Measurements from ENCODE around the gene CDH16. TPM values are rescaled to one million over a fixed set of nuclear protein-coding genes. Genes with fewer than 3 reads are reported as not detected.

CDH16 gene
- total RNA-seq, 1 donor from 2014 or later: not detected

DNA sequence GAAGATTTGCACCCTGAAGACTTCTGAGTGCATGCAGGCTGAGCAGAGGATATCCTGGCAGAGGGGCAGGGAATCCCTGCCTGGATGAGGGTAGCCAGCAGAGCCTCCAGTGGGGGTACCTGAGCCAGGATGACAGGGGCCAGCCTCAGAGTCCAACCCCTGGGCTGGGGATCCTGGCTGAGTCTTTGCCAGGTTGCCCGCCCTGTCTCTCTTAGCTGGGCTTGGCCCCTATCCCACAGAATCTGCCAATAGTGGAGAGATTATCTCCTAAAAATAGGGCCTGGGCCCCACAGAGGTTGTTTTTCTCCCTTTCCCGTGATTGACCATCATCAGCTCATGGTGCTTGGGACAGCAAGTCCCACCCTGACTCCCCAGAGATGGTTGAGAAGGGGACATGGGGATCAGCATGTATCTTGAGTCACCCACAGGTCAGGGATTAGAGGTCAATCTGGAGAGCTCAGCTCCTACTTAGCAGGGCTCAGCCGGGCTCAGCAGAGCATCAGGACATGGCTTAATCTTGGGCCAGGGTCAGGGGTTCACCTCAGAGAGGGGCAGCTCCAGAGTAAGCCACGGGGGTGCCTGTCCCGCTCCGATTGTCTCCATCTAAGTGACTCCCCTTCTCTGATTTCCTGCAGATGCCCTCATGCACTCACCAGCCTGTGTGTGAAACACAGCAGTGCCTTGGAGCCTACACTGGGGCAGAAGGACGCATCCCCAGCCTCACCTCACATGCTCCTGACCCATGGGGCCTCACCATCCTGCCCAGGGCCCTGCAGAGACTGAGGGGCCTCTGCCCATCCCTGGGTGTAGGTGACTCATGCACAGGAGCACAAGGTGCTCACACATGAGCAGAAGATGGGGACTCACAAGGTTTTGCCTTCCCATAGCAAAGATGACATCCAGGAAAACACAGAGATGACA is 11.5 kb downstream of the CDH16 start:
- no peaks in the 10 kb centered on the region for H3K9me3 ChIP-seq (ENCODE audit: control insufficient read depth in 3 of 3, low read length in 3 of 3)
- no peak overlapping the region for H3K9ac ChIP-seq (ENCODE audit: low read depth in 1 of 3, low read length in 3 of 3)
- no peak overlapping the region for H3K4me3 ChIP-seq (ENCODE audit: low read length in 3 of 3)
- no peaks in the 10 kb centered on the region for H3K36me3 ChIP-seq (ENCODE audit: control insufficient read depth in 3 of 3, insufficient read depth in 3 of 3, low read length in 3 of 3)
- no peak overlapping the region for H3K27ac ChIP-seq (ENCODE audit: low read depth, low read length)
- peaks cover 43 to 49% (median 46%) of the 10 kb centered on the region in 3 donors for H3K4me1 ChIP-seq (ENCODE audit: control insufficient read depth in 3 of 3, insufficient read depth in 3 of 3, low read length in 3 of 3)
- H3K27me3 ChIP-seq (ENCODE audit: control insufficient read depth in 3 of 3, insufficient read depth in 3 of 3, low read length in 3 of 3): no peaks in the 10 kb centered on the region

DNA sequence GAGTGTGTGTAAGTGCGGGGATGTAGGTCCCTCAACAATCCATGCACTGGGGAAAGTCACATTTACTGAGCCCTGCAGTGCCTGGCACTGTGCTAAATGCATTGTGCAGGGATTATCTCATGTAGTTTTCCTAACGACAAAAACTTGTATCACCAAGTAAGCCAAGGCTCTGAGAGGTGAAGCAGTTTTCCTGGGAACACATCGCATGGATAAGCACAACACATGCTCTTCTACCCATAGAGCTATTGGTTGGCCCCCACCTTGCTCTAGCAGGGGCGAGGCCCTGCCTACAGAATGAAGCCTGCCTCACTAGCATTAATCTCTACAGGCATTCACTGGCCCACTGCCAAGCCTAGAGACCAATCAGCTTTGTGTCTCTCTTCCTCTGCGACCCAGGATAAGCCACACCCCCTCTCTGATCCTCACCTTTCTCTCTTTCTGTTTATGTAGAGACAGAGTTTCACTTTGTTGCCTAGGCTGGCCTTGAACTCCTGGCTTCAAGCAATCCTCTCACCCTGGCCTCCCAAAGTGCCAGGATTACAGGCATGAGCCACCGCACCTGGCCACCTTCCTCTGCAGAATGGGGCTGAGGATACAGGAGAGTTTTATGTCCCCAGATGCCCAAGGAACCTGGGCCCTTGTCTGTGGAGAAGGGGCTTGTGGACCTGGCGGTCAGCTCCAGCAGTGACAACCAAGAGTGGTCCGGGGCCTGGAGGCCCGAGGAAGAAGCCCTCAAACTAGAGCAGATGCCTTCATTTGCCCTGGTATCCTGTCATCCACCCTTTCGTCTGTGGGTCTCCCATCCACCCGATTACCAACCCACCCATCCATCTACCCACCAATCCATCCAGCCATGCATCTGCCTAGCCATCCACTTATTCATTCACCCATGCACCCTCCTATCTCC is 12.8 kb downstream of the CDH16 start:
- Histone ChIP-seq H3K4me3 (ENCODE audit: low read length in 3 of 3) (peak overlapping the region in 1 of 3 donors; percentile 59), H3K9me3 (ENCODE audit: control insufficient read depth in 3 of 3, low read length in 3 of 3) (no peaks in the 10 kb centered on the region), H3K27me3 (ENCODE audit: control insufficient read depth in 3 of 3, insufficient read depth in 3 of 3, low read length in 3 of 3) (no peaks in the 10 kb centered on the region), H3K36me3 (ENCODE audit: control insufficient read depth in 3 of 3, insufficient read depth in 3 of 3, low read length in 3 of 3) (no peaks in the 10 kb centered on the region), H3K9ac (ENCODE audit: low read depth in 1 of 3, low read length in 3 of 3) (peak overlapping the region in 2 of 3 donors; percentile 14 to 62), H3K4me1 (ENCODE audit: control insufficient read depth in 3 of 3, insufficient read depth in 3 of 3, low read length in 3 of 3) (peaks cover 56 to 62% (median 59%) of the 10 kb centered on the region in 3 donors), H3K27ac (ENCODE audit: low read depth, low read length) (peak overlapping the region; percentile 93)

DNA sequence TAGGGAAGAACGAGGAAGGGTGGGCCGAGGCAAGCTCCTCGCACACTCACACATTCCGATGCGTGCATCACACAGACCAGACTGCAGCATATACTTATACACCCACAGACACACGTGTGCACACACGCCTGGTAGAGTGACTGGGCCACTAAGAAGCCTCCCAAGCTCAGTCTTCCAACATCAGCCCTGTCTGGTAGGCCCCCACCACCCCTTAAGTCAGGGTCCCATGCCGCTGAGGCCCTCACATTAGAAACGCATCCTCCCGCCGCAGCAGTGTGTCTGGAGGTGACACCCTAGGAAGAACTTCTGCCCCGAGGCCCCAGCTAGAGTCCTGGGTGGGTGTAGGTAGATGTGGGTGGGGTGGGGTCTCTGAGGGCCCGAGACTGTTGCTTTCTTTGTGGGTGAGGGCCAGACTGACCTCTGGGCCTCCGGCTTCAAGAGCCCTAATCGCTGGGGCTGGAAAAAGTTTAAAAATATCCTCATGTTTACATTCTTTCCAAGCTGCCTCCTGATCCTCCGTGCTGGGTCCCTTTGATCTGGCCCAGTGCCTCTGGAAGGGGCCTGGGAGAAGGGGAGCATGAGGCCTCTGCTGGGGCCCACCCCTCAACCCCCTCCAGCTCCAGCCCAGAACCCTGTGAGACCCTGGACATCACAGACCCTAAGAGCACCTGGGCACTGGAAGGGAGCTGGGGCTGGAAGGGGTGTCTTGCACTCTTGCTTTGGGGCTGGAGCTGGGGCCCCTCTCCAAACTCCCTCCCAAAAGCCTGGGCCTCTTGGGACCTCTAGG is 13.6 kb downstream of the CDH16 start:
- Histone ChIP-seq H3K27me3 (ENCODE audit: control insufficient read depth in 3 of 3, insufficient read depth in 3 of 3, low read length in 3 of 3) (no peaks in the 10 kb centered on the region), H3K9me3 (ENCODE audit: control insufficient read depth in 3 of 3, low read length in 3 of 3) (no peaks in the 10 kb centered on the region), H3K36me3 (ENCODE audit: control insufficient read depth in 3 of 3, insufficient read depth in 3 of 3, low read length in 3 of 3) (no peaks in the 10 kb centered on the region), H3K4me3 (ENCODE audit: low read length in 3 of 3) (peak overlapping the region in 2 of 3 donors; percentile 41 to 59), H3K27ac (ENCODE audit: low read depth, low read length) (peak overlapping the region; percentile 93), H3K4me1 (ENCODE audit: control insufficient read depth in 3 of 3, insufficient read depth in 3 of 3, low read length in 3 of 3) (peaks cover 64 to 70% (median 67%) of the 10 kb centered on the region in 3 donors), H3K9ac (ENCODE audit: low read depth in 1 of 3, low read length in 3 of 3) (peak overlapping the region in 2 of 3 donors; percentile 48 to 62)

DNA sequence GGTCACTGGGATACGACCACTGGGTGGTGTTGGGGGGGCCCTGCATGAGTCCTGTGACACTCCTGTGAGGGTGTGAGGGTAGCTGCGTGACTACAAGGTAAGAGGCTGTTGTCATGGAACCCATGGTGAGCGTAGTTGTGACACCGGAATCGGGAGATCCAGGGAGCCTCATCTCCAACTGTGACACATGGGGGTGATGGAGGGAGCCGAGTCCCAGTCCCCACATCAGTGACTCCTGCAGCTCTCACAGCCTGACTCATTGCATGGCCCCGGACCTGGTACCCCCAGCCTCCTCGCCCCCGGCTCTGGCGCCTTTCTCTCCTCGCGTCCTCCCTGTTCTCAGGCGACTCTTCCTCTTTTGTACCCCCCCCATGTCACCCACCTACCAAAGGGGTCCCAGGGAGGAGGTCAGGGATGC is 14.2 kb downstream of the CDH16 start:
- peak overlapping the region in 2 of 3 donors; percentile 48 to 84 for H3K9ac ChIP-seq (ENCODE audit: low read depth in 1 of 3, low read length in 3 of 3)
- peak overlapping the region; percentile 93 for H3K27ac ChIP-seq (ENCODE audit: low read depth, low read length)
- no peaks in the 10 kb centered on the region for H3K36me3 ChIP-seq (ENCODE audit: control insufficient read depth in 3 of 3, insufficient read depth in 3 of 3, low read length in 3 of 3)
- peak overlapping the region in 2 of 3 donors; percentile 41 to 59 for H3K4me3 ChIP-seq (ENCODE audit: low read length in 3 of 3)
- H3K4me1 ChIP-seq (ENCODE audit: control insufficient read depth in 3 of 3, insufficient read depth in 3 of 3, low read length in 3 of 3): peaks cover 70 to 76% (median 73%) of the 10 kb centered on the region in 3 donors
- H3K27me3 ChIP-seq (ENCODE audit: control insufficient read depth in 3 of 3, insufficient read depth in 3 of 3, low read length in 3 of 3): no peaks in the 10 kb centered on the region
- no peaks in the 10 kb centered on the region for H3K9me3 ChIP-seq (ENCODE audit: control insufficient read depth in 3 of 3, low read length in 3 of 3)

DNA sequence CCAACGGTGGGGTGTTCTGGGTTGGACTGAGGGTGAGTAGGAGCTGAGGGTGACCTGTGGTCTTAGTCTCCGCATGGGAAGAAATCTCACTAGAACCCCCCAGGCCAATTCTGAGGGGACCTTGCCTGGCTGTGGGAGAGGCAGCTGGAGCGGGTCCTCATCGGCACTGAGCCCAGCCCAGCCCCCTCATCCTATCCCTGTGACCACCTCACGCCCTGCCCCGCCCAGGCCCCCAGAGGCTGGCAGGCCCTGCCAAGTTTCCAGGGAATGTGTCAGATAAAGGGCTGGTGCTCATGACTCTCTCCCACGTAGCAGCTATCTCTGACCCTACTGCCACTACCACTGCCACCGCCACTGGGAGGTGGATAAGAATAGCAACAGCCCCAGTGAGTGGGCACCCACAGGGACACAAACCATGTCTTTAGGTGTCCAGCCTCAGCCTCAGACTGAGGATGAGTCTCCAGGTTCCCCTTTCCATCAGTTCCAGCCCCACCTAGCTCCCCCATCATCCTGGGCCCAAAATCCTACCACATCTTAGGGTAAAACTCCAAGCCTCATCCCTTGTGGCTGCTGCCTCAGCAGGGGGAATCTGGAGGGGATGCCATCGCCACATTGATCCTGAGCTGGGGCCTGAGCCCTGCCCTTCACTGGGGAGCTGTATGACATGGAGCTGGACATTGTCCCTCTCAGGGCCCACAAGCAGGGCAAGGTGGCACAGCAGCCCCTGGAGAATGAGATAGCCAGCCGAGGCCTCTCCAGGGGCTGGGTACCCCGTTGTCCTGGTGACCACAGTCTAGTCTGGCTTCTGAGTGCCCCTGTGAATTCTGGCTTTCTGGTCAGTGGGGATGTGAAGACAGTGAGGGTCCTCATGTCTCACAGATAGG is 14.9 kb downstream of the CDH16 start:
- Histone ChIP-seq H3K9me3 (ENCODE audit: control insufficient read depth in 3 of 3, low read length in 3 of 3) (no peaks in the 10 kb centered on the region), H3K36me3 (ENCODE audit: control insufficient read depth in 3 of 3, insufficient read depth in 3 of 3, low read length in 3 of 3) (no peaks in the 10 kb centered on the region), H3K27ac (ENCODE audit: low read depth, low read length) (peak overlapping the region; percentile 93), H3K4me1 (ENCODE audit: control insufficient read depth in 3 of 3, insufficient read depth in 3 of 3, low read length in 3 of 3) (peaks cover 76 to 82% (median 79%) of the 10 kb centered on the region in 3 donors), H3K27me3 (ENCODE audit: control insufficient read depth in 3 of 3, insufficient read depth in 3 of 3, low read length in 3 of 3) (no peaks in the 10 kb centered on the region), H3K4me3 (ENCODE audit: low read length in 3 of 3) (peak overlapping the region in 2 of 3 donors; percentile 13 to 51), H3K9ac (ENCODE audit: low read depth in 1 of 3, low read length in 3 of 3) (peak overlapping the region; percentile 12 to 84 (median 48))

DNA sequence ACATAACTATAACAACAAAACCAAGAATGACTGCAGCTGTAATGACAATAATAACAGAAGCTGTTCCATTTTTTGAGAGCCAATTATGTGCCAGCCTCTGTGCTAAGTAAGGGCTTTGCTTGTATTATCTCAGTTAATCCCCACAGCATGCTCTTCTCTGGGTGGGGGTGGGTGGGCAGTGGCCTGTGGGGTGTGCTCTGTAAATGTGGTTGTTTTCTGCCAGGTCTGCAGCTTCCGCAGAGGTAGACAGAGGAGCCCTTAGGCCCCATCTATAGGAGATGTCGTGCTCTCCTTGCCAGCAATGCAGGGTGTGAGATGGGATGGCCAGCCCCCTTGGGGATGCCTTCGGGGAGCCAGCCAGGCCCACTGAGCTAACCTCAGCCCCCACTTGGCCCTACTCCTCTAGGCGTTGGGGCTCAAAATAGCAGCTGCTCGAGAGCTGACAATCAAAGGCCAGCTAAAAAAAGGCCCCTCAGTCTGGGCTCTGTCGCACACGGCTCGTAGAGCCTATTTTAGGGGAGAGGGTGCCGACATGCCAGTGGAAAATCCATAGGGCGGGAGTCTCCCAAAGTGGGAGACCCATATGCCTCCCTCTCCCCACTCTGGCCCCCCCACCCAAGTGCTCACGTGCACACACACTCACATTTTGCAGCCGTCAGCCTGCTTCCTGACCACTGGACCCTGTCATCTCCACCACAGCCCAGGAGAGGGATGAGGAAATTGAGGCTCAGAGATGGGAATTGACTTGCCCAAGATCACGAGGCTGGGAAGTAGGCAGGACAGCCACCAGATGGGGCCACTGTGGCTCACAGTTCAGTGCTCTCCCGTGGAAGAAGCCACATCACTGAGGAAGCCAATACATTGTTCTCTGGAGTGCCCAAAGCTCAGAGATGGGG is 15.8 kb downstream of the CDH16 start:
- Histone ChIP-seq H3K9ac (ENCODE audit: low read depth in 1 of 3, low read length in 3 of 3) (peak overlapping the region; percentile 28 to 84 (median 36)), H3K4me1 (ENCODE audit: control insufficient read depth in 3 of 3, insufficient read depth in 3 of 3, low read length in 3 of 3) (peaks cover 79 to 89% (median 85%) of the 10 kb centered on the region in 3 donors)

DNA sequence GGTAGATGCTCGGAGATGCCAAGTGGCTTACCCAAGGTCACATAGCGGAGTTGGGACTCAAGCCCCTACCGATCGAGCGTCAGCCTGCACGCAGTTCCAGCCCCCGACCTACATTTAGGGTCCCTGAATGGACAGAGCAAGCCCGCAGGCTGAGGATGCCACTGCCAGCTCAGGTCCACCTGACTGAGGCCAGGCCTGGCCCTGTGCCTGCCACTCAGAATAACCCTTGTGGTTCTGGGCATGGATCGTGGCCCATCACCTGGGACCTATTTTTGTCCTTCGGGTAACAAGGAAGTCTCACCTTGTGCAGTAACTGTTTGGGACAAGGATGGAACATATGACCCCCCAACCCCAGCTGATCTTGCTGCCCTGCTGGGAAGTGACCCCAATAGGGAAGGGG is 17.1 kb downstream of the CDH16 start:
- H3K27ac ChIP-seq (ENCODE audit: low read depth, low read length): peak overlapping the region; percentile 93
- no peaks in the 10 kb centered on the region for H3K9me3 ChIP-seq (ENCODE audit: control insufficient read depth in 3 of 3, low read length in 3 of 3)
- peak overlapping the region in 2 of 3 donors; percentile 2 to 45 for H3K4me3 ChIP-seq (ENCODE audit: low read length in 3 of 3)
- H3K9ac ChIP-seq (ENCODE audit: low read depth in 1 of 3, low read length in 3 of 3): peak overlapping the region; percentile 54 to 84 (median 66)
- H3K36me3 ChIP-seq (ENCODE audit: control insufficient read depth in 3 of 3, insufficient read depth in 3 of 3, low read length in 3 of 3): no peaks in the 10 kb centered on the region
- H3K27me3 ChIP-seq (ENCODE audit: control insufficient read depth in 3 of 3, insufficient read depth in 3 of 3, low read length in 3 of 3): no peaks in the 10 kb centered on the region
- H3K4me1 ChIP-seq (ENCODE audit: control insufficient read depth in 3 of 3, insufficient read depth in 3 of 3, low read length in 3 of 3): peaks cover 72 to 82% (median 77%) of the 10 kb centered on the region in 3 donors

More for the DNA sequence above, 15.8 kb downstream of the CDH16 start:
- Histone ChIP-seq H3K9me3 (ENCODE audit: control insufficient read depth in 3 of 3, low read length in 3 of 3) (no peaks in the 10 kb centered on the region), H3K36me3 (ENCODE audit: control insufficient read depth in 3 of 3, insufficient read depth in 3 of 3, low read length in 3 of 3) (no peaks in the 10 kb centered on the region), H3K27ac (ENCODE audit: low read depth, low read length) (peak overlapping the region; percentile 93), H3K4me3 (ENCODE audit: low read length in 3 of 3) (peak overlapping the region; percentile 7 to 52 (median 32)), H3K27me3 (ENCODE audit: control insufficient read depth in 3 of 3, insufficient read depth in 3 of 3, low read length in 3 of 3) (no peaks in the 10 kb centered on the region)
